ENCODE data around the gene JAG2. TPM values are rescaled to one million over a fixed set of nuclear protein-coding genes. Genes with fewer than 3 reads are reported as not detected.

The JAG2 gene
- total RNA-seq, 1 donor from 2014 or later, result 0.44 TPM

DNA sequence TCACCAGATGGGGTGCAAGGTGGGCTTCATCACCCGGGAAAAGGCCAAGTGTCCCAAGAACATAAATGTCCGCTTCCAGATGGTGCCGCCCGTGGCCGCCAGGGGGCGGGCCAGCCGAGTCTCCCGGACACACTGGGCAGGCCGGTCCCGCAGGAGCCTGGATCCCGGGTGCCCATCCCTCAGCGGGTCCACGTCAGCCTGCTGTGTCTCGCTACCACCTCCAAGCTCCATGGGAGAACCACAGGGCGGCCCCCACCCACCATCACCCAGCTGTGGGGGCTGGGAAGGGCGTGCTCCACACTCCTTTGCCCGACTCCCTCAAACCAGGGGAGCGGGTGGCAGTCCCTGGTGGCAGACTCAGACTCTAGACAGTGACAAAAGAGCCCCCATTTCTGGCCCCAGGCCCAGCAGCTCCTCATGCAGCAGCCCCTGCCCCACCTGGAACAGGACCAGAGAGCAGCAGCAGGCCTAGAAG is 34.5 kb upstream of the JAG2 start:
- ATAC-seq (ENCODE audit: low read depth) (peak; percentile 54), DNase-seq (peak; percentile 69)
- POLR2A ChIA-PET, result no interaction called here
- CTCF ChIA-PET, result no interaction called here
- Mint-ChIP-seq H3K9me3 (no peaks in the 10 kb centered on the region), H3K27ac (no peak overlapping the region), H3K27me3 (peaks cover 23% of the 10 kb centered on the region), H3K4me1 (peaks cover 15% of the 10 kb centered on the region), H3K36me3 (ENCODE audit: low read depth) (no peaks in the 10 kb centered on the region), H3K4me3 (no peak overlapping the region)
- TF ChIP-seq, protein P1, sequence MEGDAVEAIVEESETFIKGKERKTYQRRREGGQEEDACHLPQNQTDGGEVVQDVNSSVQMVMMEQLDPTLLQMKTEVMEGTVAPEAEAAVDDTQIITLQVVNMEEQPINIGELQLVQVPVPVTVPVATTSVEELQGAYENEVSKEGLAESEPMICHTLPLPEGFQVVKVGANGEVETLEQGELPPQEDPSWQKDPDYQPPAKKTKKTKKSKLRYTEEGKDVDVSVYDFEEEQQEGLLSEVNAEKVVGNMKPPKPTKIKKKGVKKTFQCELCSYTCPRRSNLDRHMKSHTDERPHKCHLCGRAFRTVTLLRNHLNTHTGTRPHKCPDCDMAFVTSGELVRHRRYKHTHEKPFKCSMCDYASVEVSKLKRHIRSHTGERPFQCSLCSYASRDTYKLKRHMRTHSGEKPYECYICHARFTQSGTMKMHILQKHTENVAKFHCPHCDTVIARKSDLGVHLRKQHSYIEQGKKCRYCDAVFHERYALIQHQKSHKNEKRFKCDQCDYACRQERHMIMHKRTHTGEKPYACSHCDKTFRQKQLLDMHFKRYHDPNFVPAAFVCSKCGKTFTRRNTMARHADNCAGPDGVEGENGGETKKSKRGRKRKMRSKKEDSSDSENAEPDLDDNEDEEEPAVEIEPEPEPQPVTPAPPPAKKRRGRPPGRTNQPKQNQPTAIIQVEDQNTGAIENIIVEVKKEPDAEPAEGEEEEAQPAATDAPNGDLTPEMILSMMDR (IDR thresholded peaks at IDR 0.05), result peak; percentile 76
- intact Hi-C loops (cut with micrococcal nuclease), result loop anchor here (1.0 to 5.0 kb wide), 5 partner anchors 79 to 325 kb away; partner anchors contain the start of gene TEDC1

DNA sequence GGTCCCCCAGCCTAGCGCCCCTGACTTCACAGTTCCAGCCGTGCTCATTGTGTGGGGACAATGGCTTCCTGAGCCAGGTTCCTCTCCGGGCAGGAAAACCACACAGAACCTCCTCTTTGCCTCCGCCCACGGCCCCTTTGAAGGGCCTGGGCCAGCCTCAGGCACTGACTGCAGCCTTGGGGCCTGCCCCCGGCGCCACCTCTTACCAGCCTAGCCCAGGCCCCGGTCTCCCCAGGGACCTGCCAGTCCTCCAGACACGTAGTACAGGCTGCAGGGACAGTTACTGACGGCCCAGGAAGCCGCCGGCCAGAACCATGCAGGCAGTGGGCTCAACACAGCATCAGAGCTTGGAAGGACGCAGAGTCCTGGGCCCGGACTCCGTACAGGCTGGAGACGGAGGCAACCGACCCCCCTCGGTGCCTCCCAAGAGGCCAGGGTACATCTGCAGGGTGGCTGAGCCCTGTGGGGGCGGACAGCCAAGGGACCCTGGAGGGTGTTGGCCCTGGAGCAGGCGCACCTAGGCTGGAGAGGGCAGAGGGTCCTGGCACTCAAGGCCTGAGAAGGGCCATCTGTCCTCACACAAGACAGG is 33.4 kb upstream of the JAG2 start:
- POLR2A ChIA-PET, result interaction anchor here (1.1 kb wide), 1 partner anchor 99 kb away, joined by 3 read pairs; the partner anchor contains the start of gene BRF1

GRCh38 chr14:105201156-105201924 is 32.8 kb upstream of the JAG2 start:
- DNase-seq (no peak), ATAC-seq (ENCODE audit: low read depth) (no peak)
- Mint-ChIP-seq H3K36me3 (ENCODE audit: low read depth) (no peaks in the 10 kb centered on the region), H3K4me1 (peaks cover 18% of the 10 kb centered on the region), H3K27ac (no peak overlapping the region), H3K27me3 (peaks cover 24% of the 10 kb centered on the region), H3K4me3 (no peak overlapping the region), H3K9me3 (no peaks in the 10 kb centered on the region)
- TF ChIP-seq, protein P1 (IDR thresholded peaks at IDR 0.05), result no peak
- POLR2A ChIA-PET, result interaction anchor here (1.1 kb wide), 1 partner anchor 100 kb away, joined by 3 read pairs; the partner anchor contains the start of gene BRF1
- intact Hi-C loops (cut with micrococcal nuclease), result loop anchor here (5.0 kb wide), 1 partner anchor 81 kb away; no protein-coding TSS in a partner anchor
- CTCF ChIA-PET, result interaction anchor here (1.0 to 1.4 kb wide), 3 partner anchors 150 to 288 kb away, joined by 4 to 5 read pairs (median 4); partner anchors contain the start of gene TEX22

More for the DNA sequence above, 33.4 kb upstream of the JAG2 start:
- no peaks in the 10 kb centered on the region for H3K36me3 Mint-ChIP-seq (ENCODE audit: low read depth)
- H3K9me3 Mint-ChIP-seq, result no peaks in the 10 kb centered on the region
- peaks cover 17% of the 10 kb centered on the region for H3K4me1 Mint-ChIP-seq
- H3K27ac Mint-ChIP-seq, result no peak overlapping the region
- ATAC-seq (ENCODE audit: low read depth) (peak; percentile 45), DNase-seq (no peak)
- H3K4me3 Mint-ChIP-seq, result no peak overlapping the region
- peaks cover 24% of the 10 kb centered on the region for H3K27me3 Mint-ChIP-seq
- CTCF ChIA-PET, result interaction anchor here (1.0 to 1.4 kb wide), 3 partner anchors 150 to 288 kb away, joined by 4 to 5 read pairs (median 4); partner anchors contain the start of gene TEX22
- TF ChIP-seq, protein P1 (IDR thresholded peaks at IDR 0.05), result no peak
- intact Hi-C loops (cut with micrococcal nuclease), result loop anchor here (2.0 to 5.0 kb wide), 3 partner anchors 80 to 289 kb away; partner anchors contain the start of gene TEDC1

GRCh38 chr14:105200641-105201040 is 32.1 kb upstream of the JAG2 start:
- CTCF ChIA-PET, result interaction anchor here (0.9 to 1.4 kb wide), 2 partner anchors 151 to 327 kb away, joined by 3 to 5 read pairs; no protein-coding TSS in a partner anchor
- POLR2A ChIA-PET, result no interaction called here
- DNase-seq (no peak), ATAC-seq (ENCODE audit: low read depth) (no peak)
- intact Hi-C loops (cut with micrococcal nuclease), result loop anchor here (1.0 to 5.0 kb wide), 2 partner anchors 46 to 82 kb away; no protein-coding TSS in a partner anchor
- peaks cover 24% of the 10 kb centered on the region for H3K4me1 Mint-ChIP-seq
- no peak overlapping the region for H3K27ac Mint-ChIP-seq
- TF ChIP-seq, protein P1 (IDR thresholded peaks at IDR 0.05), result no peak
- H3K9me3 Mint-ChIP-seq, result no peaks in the 10 kb centered on the region
- no peaks in the 10 kb centered on the region for H3K36me3 Mint-ChIP-seq (ENCODE audit: low read depth)
- peaks cover 25% of the 10 kb centered on the region for H3K27me3 Mint-ChIP-seq
- H3K4me3 Mint-ChIP-seq, result no peak overlapping the region

Measured in activated B cell treated with CpG ODN at 0.5 μM for 24 hours (primary cell).